Trophoblast cell (in vitro differentiated cells and primary cell): ENCODE data around the gene EIF4A2.
A peak's percentile ranks its signal among the peaks of the same experiment; 100 is the strongest.
"Not testable (repeated sequence)": the region's sequence is repeated elsewhere in the genome, so short reads cannot be mapped to it uniquely, and the experiment has no call there.

Experiments
- DNase-seq, 2 donors: peaks; one replicate each; pipeline ENCODE4 v3.0.0-alpha.2; 2016
- H2AFZ ChIP-seq: 2 replicates; pipeline ENCODE4 v1.6.1; 2013; ENCODE audit warnings: low read length, moderate library complexity, mild to moderate bottlenecking; ENCODE audit not compliant: insufficient read depth, poor library complexity
- H2AK5ac ChIP-seq: 2 replicates; pipeline ENCODE4 v1.6.1; 2013; ENCODE audit warnings: mild to moderate bottlenecking, low read length
- H2BK120ac ChIP-seq: 2 replicates; pipeline ENCODE4 v1.6.1; 2013; ENCODE audit warnings: low read length, mild to moderate bottlenecking, moderate library complexity; ENCODE audit not compliant: insufficient read depth, poor library complexity
- H2BK12ac ChIP-seq: 2 replicates; pipeline ENCODE4 v1.6.1; 2013; ENCODE audit warnings: mild to moderate bottlenecking, low read length, moderate library complexity
- H2BK5ac ChIP-seq: 2 replicates; pipeline ENCODE4 v1.6.1; 2013; ENCODE audit warnings: low read length, low read depth, moderate library complexity, mild to moderate bottlenecking; ENCODE audit not compliant: poor library complexity
- H3K14ac ChIP-seq: 2 replicates; pipeline ENCODE4 v1.6.1; 2013; ENCODE audit warnings: mild to moderate bottlenecking, low read length
- H3K18ac ChIP-seq: 2 replicates; pipeline ENCODE4 v1.6.1; 2013; ENCODE audit warnings: mild to moderate bottlenecking, low read length
- H3K23ac ChIP-seq: 2 replicates; pipeline ENCODE4 v1.6.1; 2013; ENCODE audit warnings: low read length
- H3K27ac ChIP-seq: 2 replicates; pipeline ENCODE4 v1.5.1; 2013; ENCODE audit warnings: low read depth, mild to moderate bottlenecking, inconsistent platforms, low read length, moderate library complexity
- H3K27me3 ChIP-seq: 2 replicates; pipeline ENCODE4 v1.6.1; 2013; ENCODE audit warnings: inconsistent platforms, mild to moderate bottlenecking, low read length, moderate library complexity; ENCODE audit not compliant: insufficient read depth
- H3K36me3 ChIP-seq, 2 experiments: 1 replicate in 1 of 2; 2 replicates in 1 of 2; pipeline ENCODE4 v1.6.1; 2013; ENCODE audit warnings: low read length in 2 of 2, mild to moderate bottlenecking in 2 of 2, moderate library complexity in 1 of 2; ENCODE audit not compliant: insufficient read depth in 2 of 2, control insufficient read depth in 1 of 2
- H3K4ac ChIP-seq: 2 replicates; pipeline ENCODE4 v1.6.1; 2013; ENCODE audit warnings: low read depth, mild to moderate bottlenecking, low read length, moderate library complexity
- H3K4me1 ChIP-seq, 2 experiments: 1 replicate in 1 of 2; 2 replicates in 1 of 2; pipeline ENCODE4 v1.6.1; 2013; ENCODE audit warnings: low read length in 2 of 2, mild to moderate bottlenecking in 2 of 2, moderate library complexity in 1 of 2; ENCODE audit not compliant: insufficient read depth in 2 of 2, control insufficient read depth in 1 of 2
- H3K4me2 ChIP-seq: 2 replicates; pipeline ENCODE4 v1.6.1; 2013; ENCODE audit warnings: inconsistent platforms, mild to moderate bottlenecking, low read length, moderate library complexity
- H3K4me3 ChIP-seq: 2 replicates; pipeline ENCODE4 v1.5.1; 2013; ENCODE audit warnings: mild to moderate bottlenecking, low read depth, low read length, inconsistent platforms
- H3K79me1 ChIP-seq: one replicate; pipeline ENCODE4 v1.6.1; 2013; ENCODE audit warnings: low read length
- H3K79me2 ChIP-seq: 2 replicates; pipeline ENCODE4 v1.6.1; 2013; ENCODE audit warnings: low read length, mild to moderate bottlenecking; ENCODE audit not compliant: control insufficient read depth, insufficient read depth, poor library complexity
- H3K9ac ChIP-seq: 2 replicates; pipeline ENCODE4 v1.6.1; 2013; ENCODE audit warnings: mild to moderate bottlenecking, low read length
- H3K9me3 ChIP-seq: 2 replicates; pipeline ENCODE4 v1.6.1; 2013; ENCODE audit warnings: low read depth, mild to moderate bottlenecking, control low read depth, inconsistent platforms, low read length; ENCODE audit not compliant: insufficient read depth
- H4K12ac ChIP-seq: 2 replicates; pipeline ENCODE4 v1.6.1; 2013; ENCODE audit warnings: low read depth, mild to moderate bottlenecking, low read length, moderate library complexity
- H4K8ac ChIP-seq: 2 replicates; pipeline ENCODE4 v1.6.1; 2013; ENCODE audit warnings: low read depth, mild to moderate bottlenecking, low read length, moderate library complexity
- H4K91ac ChIP-seq: one replicate; pipeline ENCODE4 v1.6.1; 2013; ENCODE audit warnings: low read depth, mild to moderate bottlenecking, low read length, moderate library complexity
- WGBS: extraction: QIAGEN DNeasy Blood & Tissue Kit; methylation state at CpG from one replicate; pipeline ENCODE4 v1.1.7; 2013; ENCODE audit warnings: missing lambda C conversion rate; ENCODE audit not compliant: insufficient read length, insufficient coverage; ENCODE audit errors: extremely low coverage; 5-methylcytosine and 5-hydroxymethylcytosine counted together

The EIF4A2 gene

DNA sequence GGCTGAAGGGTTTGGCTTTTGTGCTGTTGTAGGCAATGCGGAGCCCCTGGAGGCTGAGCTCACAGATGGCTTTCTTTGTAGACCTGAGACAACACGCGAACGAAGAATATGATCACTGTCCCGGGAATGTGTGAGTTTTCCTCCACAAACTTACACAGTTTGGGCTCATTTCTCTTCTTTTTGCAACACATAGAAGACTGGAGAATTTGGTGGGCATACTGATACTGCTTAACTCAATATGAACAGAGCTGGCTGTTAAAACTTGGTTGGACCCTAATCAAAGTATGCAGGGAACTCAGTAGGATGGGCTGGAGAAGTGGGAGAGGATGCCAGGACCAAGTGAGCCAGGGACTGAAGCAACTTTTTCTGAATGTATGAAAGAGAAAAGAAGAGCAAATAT is 35.1 kb downstream of the EIF4A2 start:
- H3K79me1 ChIP-seq: no peaks in the 10 kb centered on the region

DNA sequence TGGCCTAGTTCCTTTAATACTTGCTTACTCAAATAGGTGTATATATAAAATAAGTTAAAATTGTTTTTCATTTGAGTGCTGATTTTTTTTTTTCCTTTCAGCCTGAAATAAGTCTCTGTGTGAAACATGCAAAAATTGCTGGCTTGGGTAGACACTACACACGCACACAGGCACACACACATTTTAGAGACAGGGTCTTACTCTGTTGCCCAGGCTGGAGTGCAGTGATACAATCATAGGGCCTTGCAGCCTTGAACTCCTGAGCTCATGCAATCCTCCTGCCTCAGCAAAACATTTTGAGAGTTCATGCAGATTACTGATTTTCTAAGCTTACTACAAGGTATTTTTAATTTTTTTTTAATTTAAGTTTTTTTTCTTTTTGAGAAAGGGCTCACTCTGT is 35.6 kb downstream of the EIF4A2 start:
- Histone ChIP-seq H3K23ac (no peak overlapping the region), H4K8ac (no peak overlapping the region), H3K9ac (no peak overlapping the region), H3K27ac (no peak overlapping the region), H3K4me1 (peaks cover 0 to 2% of the 10 kb centered on the region in 2 experiments), H2BK5ac (no peak overlapping the region), H2AK5ac (no peak overlapping the region), H3K36me3 (no peaks in the 10 kb centered on the region), H3K4ac (no peak overlapping the region), H3K9me3 (no peaks in the 10 kb centered on the region), H2AFZ (no peak overlapping the region), H3K79me1 (no peaks in the 10 kb centered on the region), H3K14ac (no peak overlapping the region), H3K79me2 (no peaks in the 10 kb centered on the region), H4K91ac (no peak overlapping the region), H2BK120ac (no peak overlapping the region), H4K12ac (no peak overlapping the region), H2BK12ac (no peak overlapping the region), H3K18ac (no peak overlapping the region), H3K4me2 (no peak overlapping the region), H3K4me3 (no peak overlapping the region), H3K27me3 (no peaks in the 10 kb centered on the region)
- WGBS: no CpG with 5 or more reads among the region's 1 CpG
- DNase-seq: no peak

More for the DNA sequence above, 35.1 kb downstream of the EIF4A2 start:
- Histone ChIP-seq H3K14ac (no peak overlapping the region), H2BK120ac (no peak overlapping the region), H2AK5ac (no peak overlapping the region), H3K9ac (no peak overlapping the region), H3K9me3 (no peaks in the 10 kb centered on the region), H3K23ac (no peak overlapping the region), H3K79me2 (no peaks in the 10 kb centered on the region), H2AFZ (no peak overlapping the region), H4K8ac (no peak overlapping the region), H3K27me3 (no peaks in the 10 kb centered on the region), H3K27ac (no peak overlapping the region), H3K4me3 (no peak overlapping the region), H3K4me2 (no peak overlapping the region), H2BK12ac (no peak overlapping the region), H4K91ac (no peak overlapping the region), H3K4ac (no peak overlapping the region), H2BK5ac (no peak overlapping the region), H3K4me1 (peaks cover 0 to 2% of the 10 kb centered on the region in 2 experiments), H3K36me3 (no peaks in the 10 kb centered on the region), H4K12ac (no peak overlapping the region), H3K18ac (no peak overlapping the region)
- no CpG with 5 or more reads among the region's 5 CpGs for WGBS
- no peak for DNase-seq

DNA sequence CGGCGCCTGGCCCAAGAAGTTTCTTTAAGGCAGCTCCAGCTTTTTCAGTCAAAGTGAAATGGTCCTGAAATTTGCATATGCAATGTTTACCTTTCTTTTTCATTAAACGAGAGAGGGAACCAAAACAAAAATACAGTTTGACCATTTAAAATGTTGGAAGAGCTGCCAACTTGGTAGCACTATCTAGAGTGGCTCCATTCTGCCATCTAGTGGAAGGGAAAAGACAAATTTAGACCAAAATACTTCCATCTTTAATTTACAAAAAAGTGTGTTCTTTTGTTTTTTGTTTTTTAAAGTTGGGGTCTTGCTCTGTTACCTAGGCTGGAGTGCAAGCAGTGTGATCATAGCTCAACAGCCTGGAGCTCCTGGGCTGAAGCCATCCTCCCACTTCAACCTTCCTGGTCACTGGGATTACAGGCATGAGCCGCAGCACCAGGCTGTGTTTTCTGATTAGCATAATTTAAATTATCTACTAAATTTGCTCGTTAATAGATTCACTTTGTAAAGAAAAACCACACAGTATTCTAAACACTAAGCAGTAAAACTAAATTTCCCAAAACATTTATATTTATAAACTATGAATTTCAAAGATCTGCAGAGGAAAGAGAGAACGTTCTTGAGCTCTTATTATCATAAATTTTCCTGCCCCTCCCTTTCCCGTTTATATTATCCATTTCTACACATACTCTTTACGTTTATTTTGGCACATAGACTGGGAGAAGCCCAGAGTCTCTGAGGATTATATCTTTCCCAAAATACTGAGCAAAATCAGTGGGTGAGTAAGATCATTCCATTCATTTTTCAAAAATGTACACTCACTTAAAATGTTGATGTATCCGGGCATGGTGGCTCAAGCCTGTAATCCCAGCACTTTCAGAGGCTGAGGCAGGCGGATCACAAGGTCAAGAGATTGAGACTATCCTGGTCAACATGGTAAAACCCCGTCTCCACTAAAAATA is 38.3 kb downstream of the EIF4A2 start:
- Histone ChIP-seq H3K79me1 (no peaks in the 10 kb centered on the region), H3K4ac (no peak overlapping the region), H4K12ac (no peak overlapping the region), H2BK120ac (no peak overlapping the region), H3K14ac (no peak overlapping the region), H3K9me3 (peaks cover 2% of the 10 kb centered on the region), H3K27me3 (peaks cover 23% of the 10 kb centered on the region), H3K9ac (no peak overlapping the region), H3K18ac (no peak overlapping the region), H2AFZ (no peak overlapping the region), H3K27ac (no peak overlapping the region), H3K36me3 (no peaks in the 10 kb centered on the region), H2BK12ac (no peak overlapping the region), H3K23ac (no peak overlapping the region), H2BK5ac (no peak overlapping the region), H2AK5ac (no peak overlapping the region), H3K4me3 (no peak overlapping the region), H4K91ac (no peak overlapping the region), H4K8ac (no peak overlapping the region), H3K4me1 (peaks cover 2 to 4% of the 10 kb centered on the region in 2 experiments), H3K4me2 (no peak overlapping the region), H3K79me2 (no peaks in the 10 kb centered on the region)
- peak; percentile 63 to 87 for DNase-seq
- no CpG with 5 or more reads among the region's 11 CpGs for WGBS

DNA sequence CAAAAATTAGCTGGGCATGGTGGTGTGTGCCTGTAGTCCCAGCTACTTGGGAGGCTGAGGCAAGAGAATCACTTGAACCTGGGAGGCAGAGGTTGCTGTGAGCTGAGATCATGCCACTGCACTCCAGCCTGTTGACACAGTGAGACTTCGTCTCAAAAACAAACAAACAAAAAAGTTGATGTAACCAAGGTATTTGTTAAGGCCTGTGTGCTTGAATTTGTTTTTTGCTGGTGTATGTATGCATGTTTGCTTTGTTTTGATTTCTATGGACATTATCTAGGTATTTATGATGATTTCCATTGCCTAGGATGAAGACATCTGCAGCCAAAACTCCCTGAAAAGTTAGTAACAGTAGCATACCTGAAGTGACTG is 39.0 kb downstream of the EIF4A2 start:
- not testable (repeated sequence) for H4K12ac ChIP-seq, H2BK5ac ChIP-seq, H3K23ac ChIP-seq, H3K79me2 ChIP-seq, H3K9ac ChIP-seq, H3K36me3 ChIP-seq, H2BK12ac ChIP-seq, H4K8ac ChIP-seq, H3K18ac ChIP-seq, H2BK120ac ChIP-seq, H3K14ac ChIP-seq, H3K4me3 ChIP-seq, H3K27ac ChIP-seq, H3K4me1 ChIP-seq, H3K4ac ChIP-seq, H3K4me2 ChIP-seq, H2AK5ac ChIP-seq, H2AFZ ChIP-seq, H3K9me3 ChIP-seq, H4K91ac ChIP-seq, H3K79me1 ChIP-seq
- WGBS: no CpG with 5 or more reads among the region's 1 CpG
- H3K27me3 ChIP-seq: peaks cover 23% of the 10 kb centered on the region
- peak in 1 of 2 donors; percentile 66 for DNase-seq
